Measurements from ENCODE around the gene CDK5RAP1. TPM values are rescaled to one million over a fixed set of nuclear protein-coding genes. Genes with fewer than 3 reads are reported as not detected.
"Not testable (repeated sequence)": the region's sequence is repeated elsewhere in the genome, so short reads cannot be mapped to it uniquely, and the experiment has no call there.

CDK5RAP1 gene
- total RNA-seq, 1 donor from 2014 or later = 39.8 TPM

- H3K36me3 Mint-ChIP-seq = peaks cover 32% of the 10 kb centered on the region
- H3K4me3 Mint-ChIP-seq = no peak overlapping the region
- no peaks in the 10 kb centered on the region for H3K27me3 Mint-ChIP-seq (ENCODE audit: low read depth)
- H3K27ac Mint-ChIP-seq = peak overlapping the region; percentile 1
- TF ChIP-seq CTCF (IDR thresholded peaks at IDR 0.05; ENCODE audit: unreplicated experiment) = no peak
- DNase-seq (ENCODE audit: low spot score in 2 of 2, unreplicated experiment in 2 of 2) = no peak
- no peaks in the 10 kb centered on the region for H3K9me3 Mint-ChIP-seq
- peaks cover 13% of the 10 kb centered on the region for H3K4me1 Mint-ChIP-seq
Measured at GRCh38 chr20:33394718-33395117, 6.6 kb downstream of the CDK5RAP1 start.

GRCh38 chr20:33393609-33394008, 7.7 kb downstream of the CDK5RAP1 start:
- no peak for TF ChIP-seq CTCF (IDR thresholded peaks at IDR 0.05; ENCODE audit: unreplicated experiment)
- Mint-ChIP-seq H3K4me3 (no peak overlapping the region), H3K27me3 (ENCODE audit: low read depth) (no peaks in the 10 kb centered on the region), H3K27ac (peak overlapping the region; percentile 97), H3K4me1 (peaks cover 13% of the 10 kb centered on the region), H3K36me3 (peaks cover 34% of the 10 kb centered on the region), H3K9me3 (no peaks in the 10 kb centered on the region)
- DNase-seq (ENCODE audit: low spot score in 2 of 2, unreplicated experiment in 2 of 2) = no peak

GRCh38 chr20:33391722-33392415, 9.4 kb downstream of the CDK5RAP1 start:
- Mint-ChIP-seq H3K4me3 (peak overlapping the region; percentile 40), H3K9me3 (no peaks in the 10 kb centered on the region), H3K27ac (peak overlapping the region; percentile 97), H3K4me1 (peaks cover 13% of the 10 kb centered on the region), H3K36me3 (peaks cover 42% of the 10 kb centered on the region), H3K27me3 (ENCODE audit: low read depth) (no peaks in the 10 kb centered on the region)
- DNase-seq (ENCODE audit: low spot score in 2 of 2, unreplicated experiment in 2 of 2) = peak; percentile 41 to 71
- no peak for TF ChIP-seq CTCF (IDR thresholded peaks at IDR 0.05; ENCODE audit: unreplicated experiment)

GRCh38 chr20:33389326-33389725, 12.0 kb downstream of the CDK5RAP1 start:
- not testable (repeated sequence) for H3K27me3 Mint-ChIP-seq (ENCODE audit: low read depth); H3K9me3 Mint-ChIP-seq; H3K4me3 Mint-ChIP-seq; H3K27ac Mint-ChIP-seq; DNase-seq (ENCODE audit: low spot score in 2 of 2, unreplicated experiment in 2 of 2)
- H3K4me1 Mint-ChIP-seq = peaks cover 13% of the 10 kb centered on the region
- peaks cover 47% of the 10 kb centered on the region for H3K36me3 Mint-ChIP-seq

- H3K27me3 Mint-ChIP-seq (ENCODE audit: low read depth) = no peaks in the 10 kb centered on the region
- peaks cover 13% of the 10 kb centered on the region for H3K4me1 Mint-ChIP-seq
- no peak overlapping the region for H3K4me3 Mint-ChIP-seq
- peaks cover 43% of the 10 kb centered on the region for H3K36me3 Mint-ChIP-seq
- H3K9me3 Mint-ChIP-seq = no peaks in the 10 kb centered on the region
- H3K27ac Mint-ChIP-seq = no peak overlapping the region
- TF ChIP-seq CTCF (IDR thresholded peaks at IDR 0.05; ENCODE audit: unreplicated experiment) = no peak
- no peak for DNase-seq (ENCODE audit: low spot score in 2 of 2, unreplicated experiment in 2 of 2)
Measured at GRCh38 chr20:33388268-33388667, 13.1 kb downstream of the CDK5RAP1 start.

- TF ChIP-seq CTCF (IDR thresholded peaks at IDR 0.05; ENCODE audit: unreplicated experiment) = no peak
- H3K4me3 Mint-ChIP-seq = no peak overlapping the region
- no peaks in the 10 kb centered on the region for H3K9me3 Mint-ChIP-seq
- no peak for DNase-seq (ENCODE audit: low spot score in 2 of 2, unreplicated experiment in 2 of 2)
- H3K36me3 Mint-ChIP-seq = peaks cover 42% of the 10 kb centered on the region
- peaks cover 6% of the 10 kb centered on the region for H3K4me1 Mint-ChIP-seq
- no peaks in the 10 kb centered on the region for H3K27me3 Mint-ChIP-seq (ENCODE audit: low read depth)
- H3K27ac Mint-ChIP-seq = no peak overlapping the region
Measured at GRCh38 chr20:33387177-33387576, 14.1 kb downstream of the CDK5RAP1 start.
